Fibroblast of villous mesenchyme (primary cell): ENCODE measurements around the gene PRKACA. TPM values are rescaled to one million over a fixed set of nuclear protein-coding genes. Genes with fewer than 3 reads are reported as not detected.

ENCODE experiments used
- DNase-seq: peaks from one replicate; pipeline ENCODE4 v3.0.0-alpha.2; 2010; ENCODE audit warnings: low read depth
- H3K4me3 ChIP-seq: 2 replicates; pipeline ENCODE4 v1.5.1; 2011; ENCODE audit warnings: low read depth, mild to moderate bottlenecking, low read length
- total RNA-seq: library from RNA; depleted of rRNA; stranded (reverse); fragments of >200 nt; gene quantifications from 2 replicates; pipeline ENCODE4 v1.2.3, GENCODE V29; 2012
- TF ChIP-seq, protein P1 (sequence below): IDR thresholded peaks from 2 replicates; pipeline ENCODE4 v1.5.1; 2012; ENCODE audit warnings: low read depth, mild to moderate bottlenecking, low read length; ENCODE audit not compliant: insufficient read depth

The PRKACA gene
- total RNA-seq, 1 donor, result 50.1 TPM

- H3K4me3 ChIP-seq, result no peak overlapping the region
- TF ChIP-seq, protein P1, sequence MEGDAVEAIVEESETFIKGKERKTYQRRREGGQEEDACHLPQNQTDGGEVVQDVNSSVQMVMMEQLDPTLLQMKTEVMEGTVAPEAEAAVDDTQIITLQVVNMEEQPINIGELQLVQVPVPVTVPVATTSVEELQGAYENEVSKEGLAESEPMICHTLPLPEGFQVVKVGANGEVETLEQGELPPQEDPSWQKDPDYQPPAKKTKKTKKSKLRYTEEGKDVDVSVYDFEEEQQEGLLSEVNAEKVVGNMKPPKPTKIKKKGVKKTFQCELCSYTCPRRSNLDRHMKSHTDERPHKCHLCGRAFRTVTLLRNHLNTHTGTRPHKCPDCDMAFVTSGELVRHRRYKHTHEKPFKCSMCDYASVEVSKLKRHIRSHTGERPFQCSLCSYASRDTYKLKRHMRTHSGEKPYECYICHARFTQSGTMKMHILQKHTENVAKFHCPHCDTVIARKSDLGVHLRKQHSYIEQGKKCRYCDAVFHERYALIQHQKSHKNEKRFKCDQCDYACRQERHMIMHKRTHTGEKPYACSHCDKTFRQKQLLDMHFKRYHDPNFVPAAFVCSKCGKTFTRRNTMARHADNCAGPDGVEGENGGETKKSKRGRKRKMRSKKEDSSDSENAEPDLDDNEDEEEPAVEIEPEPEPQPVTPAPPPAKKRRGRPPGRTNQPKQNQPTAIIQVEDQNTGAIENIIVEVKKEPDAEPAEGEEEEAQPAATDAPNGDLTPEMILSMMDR, result no peak
- no peak for DNase-seq
Observed at GRCh38 chr19:14103310-14103709, 14.3 kb downstream of the PRKACA start.

- TF ChIP-seq, protein P1, result no peak
- DNase-seq, result no peak
- no peak overlapping the region for H3K4me3 ChIP-seq
Observed at GRCh38 chr19:14102756-14103155, 14.8 kb downstream of the PRKACA start.

GRCh38 chr19:14102102-14102696 is 15.4 kb downstream of the PRKACA start:
- H3K4me3 ChIP-seq, result no peak overlapping the region
- no peak for DNase-seq
- TF ChIP-seq, protein P1, result no peak

- TF ChIP-seq, protein P1, result no peak
- no peak for DNase-seq
- H3K4me3 ChIP-seq, result no peak overlapping the region
Observed at GRCh38 chr19:14101003-14101545, 16.5 kb downstream of the PRKACA start.

DNA sequence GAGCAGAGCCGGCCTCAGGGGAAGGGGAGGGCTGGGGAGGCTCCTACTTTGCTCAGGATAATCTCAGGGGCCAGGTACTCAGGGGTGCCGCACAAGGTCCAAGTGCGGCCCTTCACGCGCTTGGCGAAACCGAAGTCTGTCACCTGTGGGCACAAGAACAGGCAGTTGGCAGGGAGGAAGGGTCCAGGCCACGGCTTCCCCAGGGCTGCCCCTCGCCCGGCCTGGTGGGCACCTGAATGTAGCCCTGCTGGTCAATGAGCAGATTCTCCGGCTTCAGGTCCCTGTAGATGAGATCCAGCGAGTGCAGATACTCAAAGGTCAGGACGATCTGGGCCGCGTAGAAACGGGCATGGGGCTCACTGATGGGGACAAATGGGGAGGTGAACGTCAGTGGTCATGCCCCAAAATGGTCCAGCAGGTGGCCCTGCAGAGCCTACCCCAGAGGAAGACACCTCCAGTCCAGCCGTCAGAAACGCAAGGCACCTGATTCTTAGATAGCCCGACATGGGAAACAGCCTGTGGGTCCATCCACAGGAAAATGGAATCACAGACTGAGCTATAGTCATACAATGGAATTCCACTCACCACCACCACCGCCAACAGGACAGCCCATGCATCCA is 19.9 kb downstream of the PRKACA start:
- no peak for DNase-seq
- TF ChIP-seq, protein P1, result peak; percentile 23
- no peak overlapping the region for H3K4me3 ChIP-seq

GRCh38 chr19:14096272-14096992 is 21.1 kb downstream of the PRKACA start:
- no peak overlapping the region for H3K4me3 ChIP-seq
- TF ChIP-seq, protein P1, result peak; percentile 14
- DNase-seq, result no peak
